Breast epithelium (tissue), 3 donors: Measurements from ENCODE around the gene PCBP3.

Experiments
- POLR2A ChIP-seq: fragments of 450-650 bp; IDR thresholded peaks from one replicate; pipeline ENCODE4 v1.6.1; 2016; ENCODE audit warnings: antibody characterized with exemption, mild to moderate bottlenecking, moderate library complexity
- TF ChIP-seq, protein P1 (sequence below), 3 donors: fragments of 450-650 bp; IDR thresholded peaks; one replicate each; pipeline ENCODE4 v1.5.1; 2016 to 2017; ENCODE audit warnings: antibody characterized with exemption in 3 of 3, mild to moderate bottlenecking in 3 of 3, moderate library complexity in 3 of 3

DNA sequence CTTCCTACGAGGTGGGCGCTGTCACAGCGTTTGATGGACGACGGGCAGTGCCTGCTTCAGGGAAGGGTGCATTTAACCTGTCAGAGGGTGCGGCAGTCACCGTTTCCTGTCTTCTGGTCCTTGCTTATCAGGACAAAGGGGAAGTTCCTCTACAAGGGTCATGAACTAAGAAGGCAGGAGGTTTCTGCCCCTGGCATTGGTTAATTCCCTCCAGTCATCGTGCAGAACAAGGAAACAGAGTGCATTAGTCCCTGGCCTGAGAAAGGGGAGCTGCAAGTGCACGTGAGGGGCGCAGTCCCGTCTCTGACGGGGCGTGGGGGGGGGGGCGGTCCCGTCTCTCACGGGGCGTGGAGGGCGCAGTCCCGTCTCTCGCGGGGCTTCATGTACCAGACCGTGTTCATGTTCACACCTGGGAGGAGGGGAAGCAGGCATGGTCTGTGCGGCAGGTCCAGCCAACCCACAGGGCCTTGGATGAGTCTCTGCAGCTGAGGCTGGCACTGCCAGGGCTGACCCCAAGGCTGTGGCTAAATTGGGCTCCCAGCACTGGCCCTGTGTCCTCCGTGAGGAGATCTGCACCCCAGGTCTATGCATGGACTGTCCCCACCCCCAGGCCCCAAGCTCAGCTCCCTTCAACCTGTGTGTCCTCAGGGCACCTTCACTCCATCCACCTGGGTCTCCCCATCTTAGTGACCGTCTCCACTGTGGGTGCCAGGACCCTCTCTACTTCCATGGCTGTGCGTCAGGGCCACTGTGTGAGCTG is 248.8 kb downstream of the PCBP3 start:
- no peak for TF ChIP-seq POLR2A
- TF ChIP-seq, protein P1, sequence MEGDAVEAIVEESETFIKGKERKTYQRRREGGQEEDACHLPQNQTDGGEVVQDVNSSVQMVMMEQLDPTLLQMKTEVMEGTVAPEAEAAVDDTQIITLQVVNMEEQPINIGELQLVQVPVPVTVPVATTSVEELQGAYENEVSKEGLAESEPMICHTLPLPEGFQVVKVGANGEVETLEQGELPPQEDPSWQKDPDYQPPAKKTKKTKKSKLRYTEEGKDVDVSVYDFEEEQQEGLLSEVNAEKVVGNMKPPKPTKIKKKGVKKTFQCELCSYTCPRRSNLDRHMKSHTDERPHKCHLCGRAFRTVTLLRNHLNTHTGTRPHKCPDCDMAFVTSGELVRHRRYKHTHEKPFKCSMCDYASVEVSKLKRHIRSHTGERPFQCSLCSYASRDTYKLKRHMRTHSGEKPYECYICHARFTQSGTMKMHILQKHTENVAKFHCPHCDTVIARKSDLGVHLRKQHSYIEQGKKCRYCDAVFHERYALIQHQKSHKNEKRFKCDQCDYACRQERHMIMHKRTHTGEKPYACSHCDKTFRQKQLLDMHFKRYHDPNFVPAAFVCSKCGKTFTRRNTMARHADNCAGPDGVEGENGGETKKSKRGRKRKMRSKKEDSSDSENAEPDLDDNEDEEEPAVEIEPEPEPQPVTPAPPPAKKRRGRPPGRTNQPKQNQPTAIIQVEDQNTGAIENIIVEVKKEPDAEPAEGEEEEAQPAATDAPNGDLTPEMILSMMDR (IDR thresholded peaks at IDR 0.05): no peak
